NCI-H146 treated with DMSO at 0.1 percent for 48 hours (cell line): ENCODE measurements around the gene DPYD.

ENCODE experiments used
- DNase-seq: peaks from one replicate; lab custom pipeline; 2025; ENCODE audit not compliant: unreplicated experiment; lab: John Stamatoyannopoulos, UW

DPYD gene

GRCh38 chr1:97920832-97921571, at the start of gene DPYD:
Gene DPYD, minus strand, starts transcription at chr1:97921034. Its CDS starts 112 bp downstream, at chr1:97920922.
- DNase-seq: peak; percentile 53

DNA sequence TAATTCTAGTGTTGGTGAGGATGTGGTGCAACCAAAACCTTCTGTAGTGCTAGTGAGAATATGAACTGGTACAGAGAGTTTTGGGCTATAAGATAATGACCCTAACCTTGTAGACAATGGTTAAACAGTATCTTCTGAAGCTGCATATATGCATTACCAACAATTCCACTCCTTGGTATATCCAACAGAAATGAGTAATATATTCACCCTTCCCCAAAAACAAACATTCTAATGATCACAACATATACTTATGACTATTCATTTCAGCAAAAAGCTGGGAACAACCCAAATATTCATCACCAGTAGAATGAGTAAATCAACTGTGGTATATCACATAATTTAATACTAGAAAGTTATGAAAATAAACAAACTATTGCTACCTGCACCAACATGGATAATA, 39.6 kb upstream of the DPYD start:
- DNase-seq: no peak

- no peak for DNase-seq
Observed at GRCh38 chr1:97947695-97948094, 26.9 kb upstream of the DPYD start.

GRCh38 chr1:97943354-97943753, 22.5 kb upstream of the DPYD start:
- no peak for DNase-seq

DNA sequence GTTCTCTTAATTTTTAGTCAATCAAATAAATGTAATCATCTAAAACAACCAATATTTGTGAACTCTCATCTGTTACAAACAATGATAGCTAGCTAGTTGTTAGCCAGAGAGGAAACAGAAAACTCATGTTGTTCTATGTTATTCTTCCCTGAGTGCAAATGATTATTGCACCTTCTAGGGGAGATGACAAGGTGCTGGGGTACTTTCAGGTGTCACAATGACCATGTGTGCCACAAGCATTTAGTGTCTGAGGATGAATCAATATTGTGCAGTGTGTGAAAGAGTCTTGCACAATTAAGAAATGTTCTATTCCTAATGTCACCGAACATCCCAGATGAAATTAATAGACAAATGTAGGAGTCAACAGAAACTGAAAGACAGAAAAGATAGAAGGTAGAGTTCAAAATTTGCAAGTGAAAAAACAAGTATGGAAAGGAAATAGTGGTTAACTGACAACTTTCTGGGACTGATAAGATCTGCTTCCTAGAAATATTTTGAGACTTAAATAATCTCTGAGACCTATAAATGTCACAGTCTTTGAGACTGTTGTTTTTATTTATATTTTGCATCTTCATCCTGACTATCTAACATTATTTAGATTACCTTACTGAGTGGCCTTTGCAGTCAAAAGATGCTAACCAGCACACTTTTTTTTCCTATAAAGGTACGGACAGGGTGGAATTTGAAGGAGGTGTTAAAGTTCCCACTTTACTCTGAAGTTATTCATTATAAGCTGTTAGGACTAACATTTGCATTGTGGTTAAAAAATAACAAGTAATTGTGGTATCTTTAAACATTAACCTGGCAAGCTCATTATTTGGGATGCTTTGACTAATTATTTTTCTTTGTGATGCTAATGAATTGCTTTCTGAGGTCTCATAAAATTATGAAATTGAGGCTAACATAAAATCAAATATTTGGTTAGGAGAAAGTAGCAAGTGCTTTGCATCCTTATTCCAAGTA, 21.6 kb upstream of the DPYD start:
- DNase-seq: no peak

DNA sequence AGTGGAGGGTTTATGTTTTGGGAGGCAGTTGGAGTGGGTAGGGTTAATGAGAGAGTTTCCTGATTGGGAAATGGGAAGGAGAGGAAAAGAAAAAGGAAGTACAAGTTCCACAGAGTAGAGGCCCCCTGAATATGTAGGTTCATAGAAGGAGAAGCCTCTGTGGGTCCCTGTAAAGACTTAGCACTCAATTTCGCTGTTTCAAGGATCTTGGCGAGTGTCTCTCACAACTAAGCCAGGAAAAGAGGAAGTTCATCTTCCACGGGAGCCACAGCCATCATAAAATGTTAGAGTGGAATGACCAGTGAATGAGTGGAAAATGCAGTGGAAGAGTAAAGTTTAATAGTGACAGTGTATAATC, 17.4 kb upstream of the DPYD start:
- DNase-seq: no peak

GRCh38 chr1:97936976-97937375, 16.1 kb upstream of the DPYD start:
- DNase-seq: no peak

- no peak for DNase-seq
Observed at GRCh38 chr1:97934491-97934890, 13.7 kb upstream of the DPYD start.

GRCh38 chr1:97929874-97930851, 9.3 kb upstream of the DPYD start:
- DNase-seq: no peak

DNA sequence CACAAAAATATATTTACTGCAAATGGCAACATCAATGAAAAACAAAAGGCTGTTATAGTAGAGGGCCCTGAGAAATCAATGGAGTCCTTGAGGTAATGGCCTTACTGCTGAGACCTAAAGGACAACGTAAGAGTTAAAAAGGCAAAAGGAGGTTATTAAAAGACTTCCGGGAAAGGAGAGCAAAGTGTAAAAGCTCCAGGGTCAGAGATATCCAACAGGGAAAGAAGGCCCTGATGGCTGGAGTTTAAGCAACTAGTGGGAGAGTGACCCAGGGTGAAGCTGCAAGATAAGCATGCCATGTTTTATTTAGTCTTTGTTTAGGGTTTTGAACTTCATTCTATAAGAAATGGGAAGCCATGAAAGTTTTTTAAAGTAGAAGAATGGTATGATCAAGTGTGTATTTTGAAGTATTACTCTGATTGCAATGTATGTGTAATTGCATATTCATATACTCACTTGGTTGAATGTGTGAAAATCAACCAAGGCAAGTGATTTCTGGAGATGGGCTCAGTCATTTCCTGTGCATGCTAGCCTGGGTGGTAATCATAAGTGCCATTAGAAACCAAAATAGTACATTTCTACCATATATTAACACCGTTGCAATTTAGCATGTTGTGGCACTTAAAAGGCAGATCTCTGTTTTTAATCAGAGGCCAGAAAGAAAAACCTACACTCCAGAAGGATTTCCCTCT, 5.3 kb upstream of the DPYD start:
- DNase-seq: no peak

GRCh38 chr1:97925151-97925550, 4.3 kb upstream of the DPYD start:
- no peak for DNase-seq

DNA sequence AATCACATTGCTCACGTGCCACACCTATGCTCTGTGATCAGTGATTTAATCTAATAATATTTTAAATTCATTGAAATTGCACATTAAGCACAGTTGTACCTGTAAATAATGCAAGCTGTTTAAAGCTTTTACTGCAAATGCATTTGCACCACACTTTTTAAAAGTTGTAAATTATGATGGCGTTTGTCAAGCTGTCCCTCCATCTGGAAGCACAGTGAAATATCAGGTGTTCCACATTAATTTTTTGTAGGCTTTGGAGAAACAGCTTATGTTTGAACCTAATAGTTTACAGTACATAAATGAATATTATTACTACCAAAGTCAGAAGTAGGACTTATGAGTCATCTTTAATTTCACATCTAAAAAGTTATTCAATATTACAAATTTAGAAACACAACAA, 3.0 kb upstream of the DPYD start:
- DNase-seq: no peak

DNA sequence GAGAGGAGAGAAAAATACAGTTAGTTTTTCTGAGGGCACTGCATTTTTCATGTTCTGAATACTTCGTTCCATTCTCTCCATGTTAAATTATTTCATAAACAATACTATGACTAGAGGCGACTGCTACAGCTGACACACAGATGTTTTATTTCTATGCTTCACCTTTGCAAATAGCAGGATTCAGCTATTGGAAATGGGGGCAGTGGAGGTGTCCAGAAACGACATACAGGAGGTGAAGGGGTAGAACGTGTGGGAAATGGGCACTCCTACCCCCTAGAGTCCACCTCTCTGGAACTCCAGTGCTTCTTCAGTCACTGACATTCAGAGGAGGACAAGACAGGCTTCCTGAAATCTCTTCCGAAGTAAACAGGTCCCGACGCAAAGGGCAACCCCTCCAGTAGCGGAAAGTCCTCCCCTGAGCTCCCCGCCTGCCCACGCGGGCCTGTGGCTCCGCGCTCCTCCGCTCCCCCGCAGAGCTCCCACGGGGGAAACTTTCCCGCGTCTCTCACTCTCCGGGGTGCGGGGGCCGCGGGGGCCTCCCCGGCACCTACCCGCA, 480 bp downstream of the DPYD start:
- DNase-seq: no peak

GRCh38 chr1:97919585-97920261, 1.1 kb downstream of the DPYD start:
- no peak for DNase-seq

DNA sequence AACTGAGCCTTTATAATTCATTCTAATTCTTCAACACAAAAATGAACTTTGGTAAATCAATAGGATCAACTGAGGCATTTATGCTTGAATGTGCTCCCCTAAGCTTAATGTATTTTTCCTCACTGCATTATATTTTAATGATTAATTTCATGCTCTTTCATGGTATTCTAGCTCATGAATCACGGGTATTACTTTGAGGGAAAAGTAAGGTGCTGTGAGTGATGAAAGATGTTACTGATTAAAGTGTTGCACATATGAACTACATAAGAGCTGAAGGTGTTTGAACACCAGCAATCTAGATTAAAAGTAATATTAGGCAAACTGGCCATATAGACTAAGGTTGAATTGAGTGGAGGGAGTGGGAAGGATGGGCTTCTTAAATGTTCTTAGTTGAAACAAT, 1.9 kb downstream of the DPYD start:
- DNase-seq: no peak

DNA sequence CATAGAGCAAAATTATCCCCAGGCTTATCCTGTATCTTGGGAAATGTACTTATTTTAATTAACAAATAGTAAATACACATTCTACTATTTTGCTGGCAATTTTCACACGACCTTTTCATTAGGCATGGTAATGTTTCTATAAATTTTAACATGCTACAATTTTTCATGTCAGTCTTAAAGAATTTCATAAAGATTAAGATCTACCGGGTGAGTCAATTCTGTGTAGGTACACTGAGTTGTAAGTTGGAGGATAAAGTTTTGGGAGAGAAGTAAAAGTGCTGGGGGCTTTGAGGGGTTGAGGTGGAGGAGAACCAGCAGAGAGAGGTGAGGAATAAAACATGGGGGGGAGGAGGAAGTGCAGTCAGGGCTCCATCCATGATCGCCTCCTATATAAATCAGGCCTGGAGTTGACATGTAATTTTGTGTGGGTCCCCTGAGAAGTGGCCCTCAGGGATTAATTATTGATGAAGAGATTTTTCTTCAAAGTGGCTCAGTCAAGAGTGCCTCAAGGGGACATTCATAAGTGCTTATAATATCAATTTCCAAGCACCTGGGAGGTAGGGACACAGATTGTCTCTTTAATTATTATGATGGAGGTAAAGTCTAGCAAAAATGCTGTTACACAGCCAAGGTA, 7.2 kb downstream of the DPYD start:
- DNase-seq: no peak

DNA sequence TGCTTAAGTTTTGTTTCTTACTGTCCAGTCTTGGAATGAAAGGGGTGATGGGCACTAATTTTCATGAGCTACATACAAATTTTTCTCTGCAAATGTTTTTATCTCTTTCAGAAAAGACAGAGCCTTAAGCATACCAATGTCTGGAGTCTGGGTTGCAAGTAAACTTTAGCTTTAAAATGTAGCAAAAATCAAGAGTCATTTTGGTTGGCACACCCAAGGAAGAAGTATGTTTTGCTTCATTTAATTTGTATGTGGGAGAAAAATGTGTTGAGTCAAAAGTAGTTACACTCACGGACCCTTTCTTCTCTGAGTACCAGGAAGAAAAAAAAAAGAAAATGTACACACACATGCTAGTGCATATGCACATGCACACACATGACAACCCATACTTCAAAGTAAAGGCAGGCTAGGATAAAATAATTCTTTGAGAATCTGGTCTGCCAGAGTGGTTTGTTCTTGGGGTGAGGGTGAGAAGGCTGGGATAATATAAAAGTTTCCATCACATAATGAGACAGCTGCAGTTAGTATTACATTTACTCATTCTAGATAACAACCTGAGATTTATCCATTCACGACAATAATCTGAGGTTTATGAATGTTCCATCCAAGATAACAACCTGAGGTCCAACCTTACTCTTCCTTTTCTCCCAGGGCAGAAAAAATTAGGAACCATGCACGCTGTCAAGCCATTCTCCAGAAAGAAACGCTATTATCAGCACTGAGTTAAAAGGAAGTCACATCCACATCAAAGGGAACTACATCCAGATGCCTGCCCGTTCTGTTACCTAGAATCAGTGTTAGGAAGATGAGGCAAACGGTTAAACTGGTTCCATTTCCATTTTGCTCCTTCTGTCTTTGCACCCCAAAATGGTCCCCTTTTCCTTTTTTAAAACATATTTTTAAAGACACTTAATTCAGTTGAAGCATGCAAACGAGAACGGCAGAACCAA, 9.3 kb downstream of the DPYD start:
- DNase-seq: no peak

GRCh38 chr1:97909266-97909665, 11.6 kb downstream of the DPYD start:
- DNase-seq: no peak
